HepG2 (cell line): ENCODE results near the gene ITGB2. TPM values are rescaled to one million over a fixed set of nuclear protein-coding genes. Genes with fewer than 3 reads are reported as not detected.

Experiments used
- AFF4 ChIP-seq: sonication (generic); formaldehyde crosslinking; IDR thresholded peaks from 2 replicates; pipeline ENCODE4 v1.4.0; 2020; ENCODE audit warnings: missing genetic modification reagents
- AHDC1 ChIP-seq: sonication (generic); formaldehyde crosslinking; IDR thresholded peaks from 2 replicates; pipeline ENCODE4 v1.5.1; 2020; ENCODE audit warnings: mild to moderate bottlenecking, missing genetic modification reagents, borderline replicate concordance
- ARID5B ChIP-seq: IDR thresholded peaks from 2 replicates; pipeline ENCODE4 v1.4.0; 2020; ENCODE audit warnings: mild to moderate bottlenecking, missing genetic modification reagents
- HDAC6 ChIP-seq: fragments of 200-600 bp; sonication (generic); IDR thresholded peaks from 2 replicates; pipeline ENCODE4 v1.7.0; 2017; ENCODE audit warnings: mild to moderate bottlenecking, antibody characterized with exemption, low read length, low read depth
- NFKB2 ChIP-seq: sonication (generic); formaldehyde crosslinking; IDR thresholded peaks from 2 replicates; pipeline ENCODE4 v1.4.0; 2020; ENCODE audit warnings: missing genetic modification reagents, borderline replicate concordance
- NRL ChIP-seq: sonication (generic); formaldehyde crosslinking; IDR thresholded peaks from 2 replicates; pipeline ENCODE4 v1.5.0; 2020; ENCODE audit warnings: missing genetic modification reagents, mild to moderate bottlenecking, moderate library complexity, borderline replicate concordance
- PCBP2 ChIP-seq: fragments of 200-400 bp; formaldehyde crosslinking; optimal IDR thresholded peaks from 2 replicates; pipeline ENCODE3; 2018; ENCODE audit warnings: low read length, low read depth; ENCODE audit not compliant: poor library complexity, severe bottlenecking
- RXRA ChIP-seq: sonication (generic); formaldehyde crosslinking; IDR thresholded peaks from 2 replicates; pipeline ENCODE4 v1.5.1; 2020; ENCODE audit warnings: missing genetic modification reagents
- ZNF18 ChIP-seq: sonication (generic); formaldehyde crosslinking; IDR thresholded peaks from 2 replicates; pipeline ENCODE4 v1.8.0; 2022; ENCODE audit warnings: mild to moderate bottlenecking, missing genetic modification reagents; ENCODE audit not compliant: insufficient replicate concordance
- ZNF691 ChIP-seq: sonication (generic); formaldehyde crosslinking; IDR thresholded peaks from 2 replicates; pipeline ENCODE4 v1.4.0; 2020; ENCODE audit warnings: missing genetic modification reagents, low read depth, mild to moderate bottlenecking, borderline replicate concordance
- ZSCAN29 ChIP-seq: sonication (generic); formaldehyde crosslinking; conservative IDR thresholded peaks from 2 replicates; pipeline ENCODE4 v1.4.0; 2020; ENCODE audit warnings: mild to moderate bottlenecking, missing genetic modification reagents
- polyA plus RNA-seq, 8 experiments: library from polyadenylated mRNA; depleted of rRNA in 3 of 8; stranded (reverse) in 7 of 8; unstranded in 1 of 8; fragments of >200 nt; fragmentation: Illumina TruSeq in 4 of 8; extraction: Trizol in 4 of 8; gene quantifications; 2 replicates each; pipeline versions ENCODE4 v1.2.1 to v1.2.3, GENCODE V29; 2011 to 2016; ENCODE audit warnings: low read depth in 4 of 8, missing spikeins in 1 of 8, mixed read lengths in 1 of 8; ENCODE audit not compliant: insufficient read depth in 1 of 8
- total RNA-seq, 5 experiments: library from RNA; depleted of rRNA; stranded (reverse); fragments of >200 nt; fragmentation: Illumina TruSeq; extraction: Trizol; gene quantifications; 2 replicates each; pipeline ENCODE4 v1.2.3, GENCODE V29; 2016; ENCODE audit warnings: low read depth in 1 of 5

Gene ITGB2
- total and polyA plus RNA-seq, 2 of the 13 experiments (the other 11 are each of a cell fraction or from before 2014, with no cell fraction given) = 4.2 to 18.0 TPM

- TF ChIP-seq AHDC1 (CRISPR knock-in tag) (peak; percentile 36; the same call in 1 of the 2 replicates), NRL (CRISPR knock-in tag) (peak; percentile 68; the same call in 1 of the 2 replicates), ZSCAN29 (0 out of 2 replicates have a peak, but pooled peaks have one; percentile 35), HDAC6 (no peak), ZNF691 (peak; percentile 92; the same call in 1 of the 2 replicates), PCBP2 (no peak), AFF4 (CRISPR knock-in tag) (0 out of 2 replicates have a peak, but pooled peaks have one; percentile 40), RXRA (CRISPR knock-in tag) (no peak), ARID5B (CRISPR knock-in tag) (peak; percentile 57; the same call in 1 of the 2 replicates), ZNF18 (CRISPR knock-in tag) (peak; percentile 87), NFKB2 (CRISPR knock-in tag) (peak; percentile 82; the same call in 1 of the 2 replicates)
Observed at GRCh38 chr21:44939532-44940115, 18.9 kb upstream of the ITGB2 start, which contains the start of gene SLX9 (continued).
